SK-N-MC (cell line): ENCODE data around the gene YOD1.

ENCODE experiments used
- EZH2 ChIP-seq: fragments of 200-600 bp; sonication (generic); IDR thresholded peaks from one replicate; pipeline ENCODE4 v1.6.1; 2017; ENCODE audit warnings: antibody characterized with exemption
- FOXP2 ChIP-seq: optimal IDR thresholded peaks from 2 replicates; pipeline ENCODE3; 2011; ENCODE audit warnings: mild to moderate bottlenecking, moderate library complexity; ENCODE audit not compliant: insufficient read depth; ENCODE audit errors: extremely low read length, control extremely low read depth
- POLR2AphosphoS5 ChIP-seq: IDR thresholded peaks from 2 replicates; pipeline ENCODE4 v1.6.1; 2012; ENCODE audit warnings: mild to moderate bottlenecking, low read depth, low read length, borderline replicate concordance

GRCh38 chr1:207020065-207020708, 30.8 kb downstream of the YOD1 start:
- no peak for TF ChIP-seq POLR2AphosphoS5
- TF ChIP-seq EZH2, result no peak
- TF ChIP-seq FOXP2, result no peak
